Stimulated activated naive CD8-positive, alpha-beta T cell treated with anti-CD3 and anti-CD28 coated beads, Interleukin-15, Interleukin-2, amounts not matched to agents 100 U/mL and 50 U/mL, for 24 hours (primary cell): ENCODE results near the gene C20orf141.

Experiments used
- ATAC-seq: fragments of 150-1000 bp; cut with Tn5 transposase; one replicate; pipeline ENCODE4 v1.10.0; 2021
- DNase-seq: peaks from one replicate; pipeline ENCODE4 v3.0.0; 2021

The C20orf141 gene

DNA sequence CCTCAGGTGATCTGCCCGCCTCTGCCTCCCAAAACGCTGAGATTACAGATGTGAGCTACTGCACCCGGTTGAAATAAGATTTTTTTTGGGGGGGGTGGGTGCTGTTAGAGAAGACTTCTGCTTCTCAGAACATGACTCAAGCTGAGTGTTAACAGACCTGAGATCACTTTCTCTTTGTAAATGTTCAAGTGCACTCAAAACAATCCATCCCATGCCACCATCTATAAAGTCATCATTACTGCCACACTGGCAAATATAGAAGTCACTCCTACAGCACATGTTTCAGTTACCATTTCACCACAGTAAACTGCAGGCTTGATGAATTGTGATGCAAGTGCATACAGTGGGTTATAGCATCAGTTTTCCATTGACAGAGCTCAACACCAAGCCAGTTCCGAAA lies 34.7 kb downstream of the C20orf141 start:
- DNase-seq (no peak), ATAC-seq (no peak)

DNA sequence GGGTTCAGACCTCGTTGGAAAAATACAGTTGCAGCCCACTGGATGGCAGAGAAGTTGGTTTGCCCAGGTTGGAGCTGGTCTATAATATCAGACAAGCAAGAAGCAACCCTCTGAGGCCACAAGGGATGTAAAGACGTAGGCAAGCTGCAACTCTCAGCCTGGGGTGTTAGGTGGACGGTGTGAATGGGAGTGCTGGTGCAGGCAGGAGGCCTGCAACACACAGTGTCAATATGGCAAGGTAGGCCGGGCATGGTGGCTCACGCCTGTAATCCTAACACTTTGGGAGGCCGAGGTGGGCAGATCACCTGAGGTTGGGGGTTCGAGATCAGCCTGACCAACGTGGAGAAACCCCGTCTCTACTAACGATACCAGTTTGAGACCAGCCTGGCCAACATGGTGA lies 36.3 kb downstream of the C20orf141 start:
- no peak for DNase-seq
- ATAC-seq = no peak

DNA sequence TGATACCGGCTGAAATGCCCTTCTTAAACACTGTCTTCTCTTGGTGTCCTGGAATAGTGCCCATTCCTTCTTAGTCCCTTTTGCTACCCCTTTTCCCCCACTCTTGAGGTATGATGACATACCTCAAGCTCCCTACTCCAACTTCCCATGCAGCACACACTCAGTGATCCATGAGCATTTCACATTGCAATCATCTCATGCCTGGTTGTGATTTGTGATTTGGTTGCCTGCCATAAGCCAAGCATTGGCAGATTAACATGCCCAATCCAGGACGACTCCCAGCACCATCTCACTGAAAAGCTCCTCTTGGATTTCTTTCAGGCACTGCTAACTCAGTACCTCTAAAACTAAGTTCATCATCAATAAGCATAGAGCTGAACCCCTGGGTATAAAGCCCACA lies 43.8 kb downstream of the C20orf141 start:
- DNase-seq (no peak), ATAC-seq (no peak)

- ATAC-seq (no peak), DNase-seq (no peak)
These were observed 44.7 kb downstream of the C20orf141 start for GRCh38 chr20:2859330-2860121.

GRCh38 chr20:2864626-2865025 lies 49.8 kb downstream of the C20orf141 start:
- no peak for DNase-seq
- ATAC-seq = no peak

DNA sequence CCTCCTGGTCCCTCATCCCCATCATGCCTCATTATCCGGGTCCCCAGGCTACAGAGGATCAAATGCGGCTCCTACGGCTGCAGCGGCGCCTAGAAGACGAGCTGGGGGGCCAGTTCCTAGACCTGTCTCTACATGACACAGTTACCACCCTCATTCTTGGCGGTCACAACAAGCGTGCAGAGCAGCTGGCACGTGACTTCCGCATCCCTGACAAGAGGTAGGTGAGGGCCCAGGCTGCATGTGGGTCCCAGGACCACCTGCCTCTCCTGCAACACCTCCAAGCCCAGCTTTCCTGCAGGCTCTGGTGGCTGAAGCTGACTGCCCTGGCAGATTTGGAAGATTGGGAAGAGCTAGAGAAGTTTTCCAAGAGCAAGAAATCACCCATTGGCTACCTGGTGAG lies 50.3 kb downstream of the C20orf141 start:
- no peak for DNase-seq
- no peak for ATAC-seq
